Sigmoid colon (tissue), 7 donors: Measurements from ENCODE around the gene PCDH15. TPM values are rescaled to one million over a fixed set of nuclear protein-coding genes. Genes with fewer than 3 reads are reported as not detected.

Experiments
- DNase-seq: peaks from one replicate; pipeline ENCODE4 v3.0.0-alpha.2; 2019
- H3K27ac ChIP-seq, 4 donors: fragments of 200-600 bp; sonication (generic); one replicate each; pipeline ENCODE4 v1.5.1; 2016 to 2019; ENCODE audit warnings: mild to moderate bottlenecking in 1 of 4
- H3K27me3 ChIP-seq, 3 donors: fragments of 200-600 bp; sonication (generic); one replicate each; pipeline ENCODE4 v1.5.1; 2019; ENCODE audit warnings: mild to moderate bottlenecking in 1 of 3
- H3K36me3 ChIP-seq, 4 donors: fragments of 200-600 bp; sonication (generic); one replicate each; pipeline ENCODE4 v1.5.1; 2016 to 2019
- H3K4me1 ChIP-seq, 4 donors: fragments of 200-600 bp; sonication (generic); one replicate each; pipeline ENCODE4 v1.5.1; 2017 to 2019
- H3K4me3 ChIP-seq, 4 donors: fragments of 200-600 bp; sonication (generic); one replicate each; pipeline ENCODE4 v1.5.1; 2017 to 2019; ENCODE audit warnings: mild to moderate bottlenecking in 2 of 4, moderate library complexity in 1 of 4
- H3K9me3 ChIP-seq, 4 donors: fragments of 200-600 bp in 3 of 4; sonication (generic) in 3 of 4; one replicate each; pipeline versions ENCODE4 v1.5.1 to v1.6.1; 2013 to 2019
- EP300 ChIP-seq, 4 donors: sonication (generic); formaldehyde crosslinking; IDR thresholded peaks; one replicate each; pipeline ENCODE4 v1.6.1; 2017; ENCODE audit warnings: antibody characterized with exemption in 4 of 4
- POLR2A ChIP-seq, 2 donors: fragments of 450-650 bp; IDR thresholded peaks; one replicate each; pipeline ENCODE4 v1.6.1; 2016; ENCODE audit warnings: antibody characterized with exemption in 2 of 2, mild to moderate bottlenecking in 2 of 2, moderate library complexity in 2 of 2
- POLR2AphosphoS5 ChIP-seq, 4 donors: sonication (generic); formaldehyde crosslinking; IDR thresholded peaks; one replicate each; pipeline ENCODE4 v1.6.1; 2017; ENCODE audit warnings: antibody characterized with exemption in 4 of 4
- WGBS, 2 donors: extraction: QIAGEN DNeasy Blood & Tissue Kit; methylation state at CpG; one replicate each; pipeline ENCODE4 v1.1.7; 2013; 5-methylcytosine and 5-hydroxymethylcytosine counted together
- intact Hi-C: fragments of 100-400 bp; cut with DNase I; formaldehyde crosslinking; loops from one replicate; pipeline ENCODE4 v1.15.1; 2023
- polyA plus RNA-seq, 3 donors: library from polyadenylated mRNA; stranded (reverse); fragments of 200-250 nt; gene quantifications; one replicate each; pipeline ENCODE4 v1.2.3, GENCODE V29; 2013
- total RNA-seq, 4 donors: library from RNA; depleted of rRNA; stranded (reverse); fragments of >200 nt; gene quantifications; one replicate each; pipeline ENCODE4 v1.1.0, GENCODE V29; 2016
- TF ChIP-seq, protein P1 (sequence below), 4 experiments: fragments of 450-650 bp in 3 of 4; fragments of 200-600 bp in 1 of 4; IDR thresholded peaks; one replicate each; pipeline ENCODE4 v1.5.1; 2016 to 2019; ENCODE audit warnings: antibody characterized with exemption in 4 of 4, mild to moderate bottlenecking in 3 of 4, moderate library complexity in 2 of 4
- donor health status: healthy with polysubstance abuse.
- donor health status: Bipolar disorder and iron deficiency.
- donor health status: healthy.

The PCDH15 gene
- total and polyA plus RNA-seq, 7 donors = 0.14 to 0.71 (median 0.16) TPM; not detected in 2

DNA sequence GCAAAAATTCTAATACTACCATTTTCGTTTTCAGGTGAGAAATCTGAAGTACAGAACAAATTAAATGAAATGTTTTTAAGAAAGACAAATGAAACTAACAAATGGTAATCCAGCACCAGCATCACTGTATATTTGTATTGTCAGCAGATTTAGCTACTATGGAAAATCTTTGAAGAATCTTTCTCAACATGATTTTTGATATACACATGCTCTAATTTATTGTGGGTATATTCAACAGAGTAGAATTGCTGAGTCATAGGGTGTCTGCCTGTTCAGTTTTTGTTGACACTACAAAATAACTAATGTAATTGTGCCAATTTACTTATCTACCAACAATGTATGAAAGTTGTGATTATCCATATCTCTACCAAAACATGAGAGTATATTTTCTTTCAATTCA, 437.6 kb downstream of the PCDH15 start:
- WGBS, 2 donors = 37 to 69% methylated on average over 1 of the region's 1 CpG
- Histone ChIP-seq H3K4me1 (no peaks in the 10 kb centered on the region), H3K36me3 (no peaks in the 10 kb centered on the region), H3K27me3 (no peaks in the 10 kb centered on the region), H3K27ac (no peak overlapping the region), H3K4me3 (no peak overlapping the region), H3K9me3 (no peaks in the 10 kb centered on the region)
- DNase-seq = no peak
- TF ChIP-seq POLR2AphosphoS5 (IDR thresholded peaks at IDR 0.05) (no peak), EP300 (IDR thresholded peaks at IDR 0.05) (no peak), POLR2A (IDR thresholded peaks at IDR 0.05) (no peak)
- TF ChIP-seq, protein P1, sequence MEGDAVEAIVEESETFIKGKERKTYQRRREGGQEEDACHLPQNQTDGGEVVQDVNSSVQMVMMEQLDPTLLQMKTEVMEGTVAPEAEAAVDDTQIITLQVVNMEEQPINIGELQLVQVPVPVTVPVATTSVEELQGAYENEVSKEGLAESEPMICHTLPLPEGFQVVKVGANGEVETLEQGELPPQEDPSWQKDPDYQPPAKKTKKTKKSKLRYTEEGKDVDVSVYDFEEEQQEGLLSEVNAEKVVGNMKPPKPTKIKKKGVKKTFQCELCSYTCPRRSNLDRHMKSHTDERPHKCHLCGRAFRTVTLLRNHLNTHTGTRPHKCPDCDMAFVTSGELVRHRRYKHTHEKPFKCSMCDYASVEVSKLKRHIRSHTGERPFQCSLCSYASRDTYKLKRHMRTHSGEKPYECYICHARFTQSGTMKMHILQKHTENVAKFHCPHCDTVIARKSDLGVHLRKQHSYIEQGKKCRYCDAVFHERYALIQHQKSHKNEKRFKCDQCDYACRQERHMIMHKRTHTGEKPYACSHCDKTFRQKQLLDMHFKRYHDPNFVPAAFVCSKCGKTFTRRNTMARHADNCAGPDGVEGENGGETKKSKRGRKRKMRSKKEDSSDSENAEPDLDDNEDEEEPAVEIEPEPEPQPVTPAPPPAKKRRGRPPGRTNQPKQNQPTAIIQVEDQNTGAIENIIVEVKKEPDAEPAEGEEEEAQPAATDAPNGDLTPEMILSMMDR (IDR thresholded peaks at IDR 0.05) = no peak
- intact Hi-C loops = no loop called here

DNA sequence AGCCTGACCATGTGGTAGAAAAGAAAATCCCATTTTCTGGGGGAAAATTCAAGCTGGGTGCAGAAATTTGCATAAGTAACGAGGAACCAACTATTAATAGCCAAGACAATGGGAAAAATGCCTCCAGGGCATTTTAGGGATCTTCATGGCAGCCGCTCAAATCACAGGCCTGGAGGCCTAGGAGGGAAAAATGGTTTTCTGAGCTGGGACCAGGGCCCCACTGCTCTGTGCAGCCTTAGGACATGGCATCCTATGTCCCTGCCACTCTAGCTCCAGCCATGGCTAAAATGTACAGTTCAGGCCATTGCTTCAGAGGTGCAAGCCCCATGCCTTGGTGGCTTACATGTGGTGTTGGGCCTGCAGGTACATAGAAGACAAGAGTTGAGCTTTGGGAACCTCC, 459.0 kb downstream of the PCDH15 start:
- peaks cover 0 to 6% (median 0%) of the 10 kb centered on the region in 4 donors for H3K9me3 ChIP-seq
- H3K36me3 ChIP-seq = no peaks in the 10 kb centered on the region
- intact Hi-C loops = no loop called here
- no peak overlapping the region for H3K27ac ChIP-seq
- 47 to 81% methylated on average over 2 of the region's 2 CpGs for WGBS, 2 donors
- no peak overlapping the region for H3K4me3 ChIP-seq
- DNase-seq = no peak
- H3K27me3 ChIP-seq = no peaks in the 10 kb centered on the region
- no peaks in the 10 kb centered on the region for H3K4me1 ChIP-seq
- TF ChIP-seq POLR2A (IDR thresholded peaks at IDR 0.05) (no peak), POLR2AphosphoS5 (IDR thresholded peaks at IDR 0.05) (no peak), EP300 (IDR thresholded peaks at IDR 0.05) (no peak)
- TF ChIP-seq, protein P1 (IDR thresholded peaks at IDR 0.05) = no peak

DNA sequence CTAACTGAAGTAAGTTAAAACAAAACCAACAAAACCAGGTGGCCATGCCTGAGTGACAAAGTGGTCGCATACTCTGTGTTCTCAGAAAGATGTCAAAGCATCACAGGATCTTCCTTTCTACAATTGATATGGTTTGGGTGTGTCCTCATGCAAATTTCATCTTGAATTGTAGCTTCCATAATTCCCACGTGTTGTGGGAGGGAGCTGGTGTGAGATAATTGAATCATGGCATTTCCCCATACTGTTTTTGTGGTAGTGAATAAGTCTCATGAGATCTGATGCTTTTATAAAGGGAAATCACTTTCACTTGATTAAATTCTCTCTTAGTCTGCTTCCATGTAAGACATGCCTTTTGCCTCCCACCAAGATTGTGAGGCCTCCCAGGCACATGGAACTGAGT, 465.7 kb downstream of the PCDH15 start:
- no peaks in the 10 kb centered on the region for H3K36me3 ChIP-seq
- TF ChIP-seq POLR2A (IDR thresholded peaks at IDR 0.05) = no peak
- TF ChIP-seq, protein P1 (IDR thresholded peaks at IDR 0.05) = no peak
- no peak for TF ChIP-seq EP300 (IDR thresholded peaks at IDR 0.05)
- no peak for TF ChIP-seq POLR2AphosphoS5 (IDR thresholded peaks at IDR 0.05)
- intact Hi-C loops = no loop called here
- no peaks in the 10 kb centered on the region for H3K9me3 ChIP-seq
- H3K4me3 ChIP-seq = no peak overlapping the region
- no peaks in the 10 kb centered on the region for H3K4me1 ChIP-seq
- H3K27ac ChIP-seq = no peak overlapping the region
- no peak for DNase-seq
- no peaks in the 10 kb centered on the region for H3K27me3 ChIP-seq
- WGBS, 2 donors = 49 to 66% methylated on average over 2 of the region's 2 CpGs

DNA sequence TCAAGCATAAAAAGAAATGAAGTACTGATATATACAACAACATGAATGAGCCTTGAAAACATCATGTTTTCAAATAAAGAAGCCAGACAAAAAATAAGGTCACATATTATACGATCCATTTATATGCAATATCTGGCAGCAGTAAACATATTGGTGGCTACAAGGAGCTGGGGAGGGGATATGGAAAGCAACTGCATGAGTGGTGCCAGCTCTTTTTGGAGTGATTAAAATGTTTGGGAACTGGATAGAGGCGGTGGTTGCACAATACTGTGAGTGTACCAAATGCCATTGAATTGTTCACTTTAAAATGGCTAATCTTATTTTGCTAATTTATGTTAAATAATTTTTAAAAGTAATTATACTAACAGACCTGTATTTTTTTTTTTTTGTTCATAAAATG, 481.7 kb downstream of the PCDH15 start:
- 76 to 82% methylated on average over 2 of the region's 2 CpGs for WGBS, 2 donors
- DNase-seq = no peak
- H3K27ac ChIP-seq = no peak overlapping the region
- H3K4me1 ChIP-seq = no peaks in the 10 kb centered on the region
- H3K27me3 ChIP-seq = no peaks in the 10 kb centered on the region
- TF ChIP-seq, protein P1 (IDR thresholded peaks at IDR 0.05) = no peak
- H3K9me3 ChIP-seq = no peaks in the 10 kb centered on the region
- intact Hi-C loops = no loop called here
- no peak overlapping the region for H3K4me3 ChIP-seq
- no peaks in the 10 kb centered on the region for H3K36me3 ChIP-seq

DNA sequence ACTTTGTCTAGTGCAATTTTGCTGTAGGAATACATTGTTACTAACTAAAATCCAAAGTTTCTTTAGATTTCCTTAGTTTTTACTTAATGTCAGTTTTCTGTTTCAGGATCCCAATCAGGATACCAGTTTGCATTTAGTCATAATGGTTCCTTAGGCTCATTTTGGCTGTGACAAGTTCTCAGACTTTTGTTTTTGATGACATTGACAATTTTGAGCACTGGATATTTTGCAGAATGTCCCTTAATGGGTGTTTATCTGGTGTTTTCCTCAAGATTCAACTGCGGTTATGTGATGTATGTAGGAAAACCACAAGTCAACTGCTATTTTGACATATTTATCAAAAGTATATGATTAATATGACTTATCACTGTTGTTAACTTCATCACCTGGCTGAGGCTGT, 482.6 kb downstream of the PCDH15 start:
- no peak for TF ChIP-seq POLR2A (IDR thresholded peaks at IDR 0.05)
- no peak for TF ChIP-seq EP300 (IDR thresholded peaks at IDR 0.05)
- TF ChIP-seq, protein P1 (IDR thresholded peaks at IDR 0.05) = no peak
- TF ChIP-seq POLR2AphosphoS5 (IDR thresholded peaks at IDR 0.05) = no peak
- intact Hi-C loops = no loop called here
- no peaks in the 10 kb centered on the region for H3K9me3 ChIP-seq
- no peaks in the 10 kb centered on the region for H3K36me3 ChIP-seq
- H3K4me1 ChIP-seq = no peaks in the 10 kb centered on the region
- 63 to 84% methylated on average over 1 of the region's 1 CpG for WGBS, 2 donors
- no peak overlapping the region for H3K27ac ChIP-seq
- H3K4me3 ChIP-seq = no peak overlapping the region
- no peaks in the 10 kb centered on the region for H3K27me3 ChIP-seq
- DNase-seq = no peak
